ENCODE results near the gene CEP63.

CEP63 gene

DNA sequence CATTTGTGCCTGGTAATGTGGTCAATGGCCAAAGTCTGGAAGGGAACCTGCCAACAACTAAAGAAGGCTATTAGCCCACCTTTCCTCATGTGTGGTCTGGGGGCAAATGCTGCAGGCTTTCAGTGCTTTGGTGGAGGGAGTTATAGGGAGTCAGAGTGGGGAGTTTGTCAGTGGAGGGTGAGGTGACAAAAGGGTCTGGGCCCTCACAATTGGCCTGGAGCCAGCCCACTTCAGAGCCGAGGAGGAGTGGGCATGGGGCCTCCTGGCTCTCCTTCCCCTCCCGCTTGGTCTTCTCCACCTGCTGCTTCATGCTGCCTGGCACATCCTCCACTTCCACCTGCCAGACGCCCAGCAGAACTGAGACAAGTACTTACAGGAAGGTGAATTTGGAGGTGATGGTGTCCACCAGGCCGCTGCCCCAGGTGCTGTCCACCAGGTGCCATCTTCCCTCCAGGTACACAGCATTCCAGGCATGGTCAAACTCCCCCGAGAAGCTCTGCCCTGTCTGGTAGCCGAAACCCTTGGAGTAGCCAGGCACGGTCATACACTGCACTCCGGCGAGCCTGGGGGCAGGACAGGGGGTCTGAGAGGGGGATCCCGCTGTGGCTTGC, 124.1 kb downstream of the CEP63 start:
- no peak overlapping the region for H3K4me3 ChIP-seq (ENCODE audit: severe bottlenecking)
- H3K9me3 ChIP-seq (ENCODE audit: severe bottlenecking), result no peaks in the 10 kb centered on the region
- DNase-seq (ENCODE audit: low spot score) (no peak), ATAC-seq (ENCODE audit: low read depth) (no peak)
- TF ChIP-seq CTCF (IDR thresholded peaks at IDR 0.05; ENCODE audit: poor library complexity, severe bottlenecking), result no peak
- no peaks in the 10 kb centered on the region for H3K27me3 ChIP-seq (ENCODE audit: insufficient read depth, poor library complexity, severe bottlenecking)
- no peaks in the 10 kb centered on the region for H3K4me1 ChIP-seq (ENCODE audit: insufficient read depth, poor library complexity, severe bottlenecking)
- no peaks in the 10 kb centered on the region for H3K36me3 ChIP-seq (ENCODE audit: low read depth)
- H3K27ac ChIP-seq (ENCODE audit: poor library complexity, severe bottlenecking), result no peak overlapping the region

DNA sequence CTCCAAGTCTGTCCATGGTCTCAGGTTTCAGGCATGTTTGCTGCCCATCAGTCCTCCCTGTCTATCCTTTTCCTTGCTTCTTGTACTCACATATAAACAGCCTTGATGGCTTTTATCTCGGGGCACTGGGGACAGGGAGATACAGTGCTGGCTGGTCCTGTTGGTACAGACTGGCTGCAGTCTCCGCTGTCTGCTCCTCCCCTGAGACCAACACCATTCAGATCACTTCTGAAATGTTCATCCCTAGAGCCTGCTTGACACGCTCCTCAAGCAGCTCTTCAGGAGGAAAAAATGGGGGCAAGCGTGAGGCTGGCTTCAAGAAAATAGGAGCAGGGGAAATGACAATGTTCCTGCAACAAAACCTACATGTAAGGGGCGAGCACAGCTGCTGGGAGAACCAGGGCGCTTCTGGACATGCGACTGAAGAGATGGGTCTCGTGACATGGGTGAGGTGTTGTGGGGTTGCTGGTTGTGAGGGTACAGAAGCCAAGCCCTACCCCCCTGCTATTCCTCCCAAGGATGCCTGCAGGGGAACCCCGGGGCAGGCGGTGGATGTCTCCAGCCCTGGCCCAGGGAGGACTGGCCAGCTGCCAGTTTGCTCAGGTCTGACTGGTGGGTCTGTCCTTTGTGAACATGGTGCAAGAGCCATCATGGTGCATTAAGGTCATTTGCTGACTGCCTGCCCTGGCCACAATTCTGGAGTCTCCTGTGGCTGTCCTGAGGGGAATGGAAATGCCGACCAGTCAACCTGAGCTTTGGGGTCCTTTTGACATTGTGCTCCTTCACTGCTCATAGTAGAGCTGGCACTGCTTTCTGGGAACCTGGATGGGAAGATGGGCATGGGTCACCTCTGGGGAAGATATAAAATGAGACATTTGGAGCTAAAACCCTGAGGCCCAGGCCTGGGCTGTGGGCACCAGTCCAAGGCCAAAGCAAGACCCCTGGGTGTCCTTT, 124.9 kb downstream of the CEP63 start:
- H3K36me3 ChIP-seq (ENCODE audit: low read depth), result no peaks in the 10 kb centered on the region
- H3K27ac ChIP-seq (ENCODE audit: poor library complexity, severe bottlenecking), result no peak overlapping the region
- H3K4me3 ChIP-seq (ENCODE audit: severe bottlenecking), result no peak overlapping the region
- TF ChIP-seq CTCF (IDR thresholded peaks at IDR 0.05; ENCODE audit: poor library complexity, severe bottlenecking), result no peak
- DNase-seq (ENCODE audit: low spot score) (no peak), ATAC-seq (ENCODE audit: low read depth) (no peak)
- H3K27me3 ChIP-seq (ENCODE audit: insufficient read depth, poor library complexity, severe bottlenecking), result no peaks in the 10 kb centered on the region
- H3K9me3 ChIP-seq (ENCODE audit: severe bottlenecking), result no peaks in the 10 kb centered on the region
- H3K4me1 ChIP-seq (ENCODE audit: insufficient read depth, poor library complexity, severe bottlenecking), result no peaks in the 10 kb centered on the region

DNA sequence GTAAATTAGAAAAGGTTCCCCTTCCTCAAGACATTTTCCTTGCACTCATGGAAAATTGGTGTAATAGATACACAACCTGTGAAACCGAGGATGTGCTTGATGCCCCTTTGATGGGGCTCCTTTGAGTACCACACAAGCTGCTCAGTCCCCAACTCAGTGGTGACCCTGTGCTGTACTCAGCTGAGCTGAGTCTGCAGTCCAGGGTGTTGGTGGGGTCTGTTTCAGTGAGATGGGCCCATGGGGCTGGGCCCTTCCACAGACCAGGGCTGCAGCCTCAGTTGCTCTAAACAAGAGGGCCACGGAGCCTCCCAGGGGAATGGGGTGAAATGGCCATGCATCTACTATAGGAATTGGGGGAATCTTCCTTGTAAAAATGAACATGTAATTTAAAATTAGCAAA, 125.7 kb downstream of the CEP63 start:
- no peak for TF ChIP-seq CTCF (IDR thresholded peaks at IDR 0.05; ENCODE audit: poor library complexity, severe bottlenecking)
- ATAC-seq (ENCODE audit: low read depth) (no peak), DNase-seq (ENCODE audit: low spot score) (no peak)
- Histone ChIP-seq H3K4me3 (ENCODE audit: severe bottlenecking) (no peak overlapping the region), H3K27me3 (ENCODE audit: insufficient read depth, poor library complexity, severe bottlenecking) (no peaks in the 10 kb centered on the region), H3K9me3 (ENCODE audit: severe bottlenecking) (no peaks in the 10 kb centered on the region), H3K36me3 (ENCODE audit: low read depth) (no peaks in the 10 kb centered on the region), H3K27ac (ENCODE audit: poor library complexity, severe bottlenecking) (no peak overlapping the region), H3K4me1 (ENCODE audit: insufficient read depth, poor library complexity, severe bottlenecking) (no peaks in the 10 kb centered on the region)

DNA sequence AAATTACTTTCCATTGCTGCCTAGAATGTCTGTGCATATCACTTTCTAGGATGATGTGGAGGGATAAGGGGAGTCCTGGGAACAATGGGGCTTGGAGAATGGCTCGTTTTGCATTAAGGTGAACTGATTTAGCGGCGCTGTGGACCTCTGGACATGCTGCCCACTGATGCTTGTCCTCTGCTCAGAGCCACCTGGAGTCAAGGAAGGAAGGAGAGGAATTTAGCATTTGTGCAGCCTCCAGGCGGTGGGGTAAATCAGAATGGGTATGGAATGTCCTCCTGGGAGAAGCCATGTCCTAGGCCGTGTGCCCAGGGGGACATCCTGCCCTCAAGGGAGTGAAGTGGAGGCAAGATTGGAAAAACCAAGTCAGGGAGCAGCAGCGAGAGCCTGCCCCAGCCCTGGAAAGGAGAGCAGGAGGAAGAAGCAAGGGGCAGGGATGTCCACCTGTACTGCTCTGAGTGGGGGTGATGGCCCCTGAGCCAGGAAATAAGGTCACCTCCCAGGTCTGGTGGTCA, 127.2 kb downstream of the CEP63 start:
- DNase-seq (ENCODE audit: low spot score) (no peak), ATAC-seq (ENCODE audit: low read depth) (no peak)
- H3K27ac ChIP-seq (ENCODE audit: poor library complexity, severe bottlenecking), result no peak overlapping the region
- no peaks in the 10 kb centered on the region for H3K36me3 ChIP-seq (ENCODE audit: low read depth)
- no peaks in the 10 kb centered on the region for H3K27me3 ChIP-seq (ENCODE audit: insufficient read depth, poor library complexity, severe bottlenecking)
- H3K4me3 ChIP-seq (ENCODE audit: severe bottlenecking), result no peak overlapping the region
- no peaks in the 10 kb centered on the region for H3K4me1 ChIP-seq (ENCODE audit: insufficient read depth, poor library complexity, severe bottlenecking)
- TF ChIP-seq CTCF (IDR thresholded peaks at IDR 0.05; ENCODE audit: poor library complexity, severe bottlenecking), result no peak
- no peaks in the 10 kb centered on the region for H3K9me3 ChIP-seq (ENCODE audit: severe bottlenecking)

All from RWPE2 (cell line).